GM19239 (cell line): ENCODE results near the gene MAP6D1.

Source experiments
- DNase-seq: peaks from one replicate; pipeline ENCODE4 v3.0.0; 2011; ENCODE audit warnings: low spot score; ENCODE audit not compliant: insufficient read length
- FAIRE-seq: peaks from 2 replicates; lab custom pipeline; 2011; peaks lifted over from hg19 to GRCh38; lab: Jason Lieb, UNC

Gene MAP6D1

DNA sequence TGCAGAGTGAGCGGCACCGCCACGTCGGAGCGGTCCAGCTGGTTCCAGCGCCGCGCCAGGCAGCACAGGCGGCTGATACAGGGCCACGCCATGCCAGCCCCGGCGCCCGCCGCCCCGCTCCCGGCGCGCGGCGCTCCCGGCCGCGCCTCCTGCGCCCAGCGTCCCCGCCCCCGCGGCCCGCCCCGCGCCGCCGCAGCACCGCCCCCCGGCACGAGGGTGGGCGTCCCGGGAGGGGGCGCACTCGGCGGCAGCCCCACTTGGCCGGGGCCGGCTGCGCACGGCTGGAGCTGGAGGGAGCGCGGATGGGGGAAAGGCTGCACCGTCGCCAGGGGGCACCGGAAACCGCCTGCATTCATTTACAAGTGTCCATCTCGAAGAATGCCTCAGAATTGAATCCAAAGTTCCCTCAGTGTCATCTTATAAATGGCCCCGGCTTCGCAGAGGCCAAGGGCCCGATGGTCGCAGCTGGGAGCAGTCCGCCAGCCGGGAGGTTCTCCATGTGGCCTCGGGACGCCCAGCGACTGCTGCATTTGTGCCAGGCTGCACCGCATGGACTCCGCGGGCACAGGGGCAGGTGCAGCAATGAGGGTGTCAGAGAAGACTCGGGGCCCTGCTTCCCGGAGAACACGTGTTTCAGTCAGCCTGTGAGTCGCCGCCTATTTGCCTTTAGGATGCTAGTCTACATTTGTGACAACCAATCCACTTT is at the start of gene MAP6D1:
Gene MAP6D1 (minus strand): TSS at position 122 of the 706 bp plus-strand sequence. CDS start 30 bp downstream, at position 92.
- peak; percentile 64 for FAIRE-seq
- peak; percentile 75 for DNase-seq

DNA sequence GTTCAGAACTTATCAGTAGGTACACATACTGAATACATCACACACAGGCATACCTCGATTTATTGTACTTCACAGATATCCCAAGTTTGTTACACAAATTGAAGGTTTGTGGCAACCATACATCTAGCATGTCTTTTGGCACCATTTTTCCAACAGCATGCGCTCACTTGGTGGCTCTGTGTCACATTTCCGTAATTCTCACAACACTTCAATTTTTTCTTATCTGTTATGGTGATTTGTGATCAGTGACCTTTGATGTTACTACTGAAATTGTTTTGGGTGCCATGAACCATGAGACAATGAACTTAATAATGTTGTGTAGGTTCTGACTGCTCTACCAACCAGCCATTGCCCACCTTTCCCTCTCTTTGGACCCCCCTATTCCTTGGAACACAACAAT is 48.5 kb upstream of the MAP6D1 start:
- DNase-seq (no peak), FAIRE-seq (no peak)

DNA sequence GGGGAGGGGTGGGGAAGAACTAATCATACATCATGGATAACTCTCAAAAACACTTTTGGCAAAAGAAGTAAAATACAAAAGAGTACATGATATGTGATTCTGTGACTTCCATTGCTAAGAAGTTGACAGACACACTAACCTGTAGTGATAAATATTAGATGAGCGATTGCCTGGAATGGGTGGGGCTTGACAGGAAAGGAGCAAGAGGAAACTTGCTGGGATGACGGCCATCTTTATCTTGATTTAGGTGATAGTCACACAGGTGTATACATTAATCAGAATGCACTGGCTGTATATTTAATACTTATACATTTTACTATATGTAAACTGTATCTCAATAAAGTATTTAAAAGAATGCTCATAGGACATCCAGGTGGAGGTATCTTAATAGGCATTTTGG is 46.2 kb upstream of the MAP6D1 start:
- FAIRE-seq (no peak), DNase-seq (no peak)

DNA sequence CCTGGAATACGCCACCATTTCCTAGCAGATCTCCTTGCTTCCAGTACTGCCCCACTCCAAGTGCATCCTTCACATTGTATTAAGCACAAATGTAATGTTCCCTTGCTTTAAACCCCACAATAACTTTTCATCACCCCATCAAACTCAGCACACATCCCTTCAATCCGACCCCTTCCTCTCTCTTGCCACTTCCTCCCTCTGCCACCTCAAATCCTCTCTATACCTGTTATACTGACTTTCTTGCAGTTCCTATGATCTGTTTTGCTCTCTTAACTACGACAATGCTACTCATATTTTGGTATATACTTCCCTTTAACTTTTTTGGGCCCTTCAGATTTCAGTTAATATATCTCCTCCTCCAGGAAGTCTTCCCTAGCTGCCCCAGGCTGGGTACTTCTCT is 45.2 kb upstream of the MAP6D1 start:
- FAIRE-seq (no peak), DNase-seq (no peak)

DNA sequence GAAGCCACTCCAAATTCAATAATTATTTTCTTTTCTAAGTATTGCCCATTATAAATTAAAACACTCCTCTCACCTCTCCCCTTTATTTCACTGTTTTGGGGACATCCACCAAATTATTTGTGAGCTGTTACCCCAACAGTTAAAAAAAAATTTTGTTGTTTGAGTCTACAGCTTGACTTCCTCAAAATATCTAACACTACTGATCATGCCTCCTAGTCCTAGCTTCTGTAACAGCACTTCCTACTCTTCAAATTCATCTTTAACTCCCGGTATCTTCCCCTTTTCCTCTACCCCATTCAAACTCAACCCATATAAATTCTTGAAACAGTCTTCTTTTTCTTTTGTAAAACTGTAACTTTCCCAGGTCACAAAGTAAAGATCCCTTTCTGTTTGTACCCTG is 43.4 kb upstream of the MAP6D1 start:
- no peak for DNase-seq
- FAIRE-seq, result peak; percentile 21

DNA sequence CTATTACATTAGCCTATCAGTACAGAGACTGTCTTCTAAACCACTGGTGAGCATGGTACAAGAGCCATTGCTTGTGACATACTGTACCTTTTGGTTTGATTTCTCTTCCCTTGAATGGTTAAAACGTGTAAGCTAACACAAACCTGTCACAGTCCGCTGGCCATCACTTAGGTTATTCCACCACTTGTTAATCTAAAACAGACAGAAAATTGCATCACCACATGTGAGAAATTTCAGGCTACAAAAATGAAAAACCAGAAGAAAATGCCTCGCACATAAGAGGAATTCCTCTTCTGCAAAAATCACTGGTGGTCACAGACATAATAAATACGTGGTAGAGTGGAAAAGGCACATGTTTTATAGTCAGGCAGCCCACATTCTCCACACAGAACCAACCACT is 37.2 kb upstream of the MAP6D1 start:
- peak; percentile 4 for FAIRE-seq
- no peak for DNase-seq

DNA sequence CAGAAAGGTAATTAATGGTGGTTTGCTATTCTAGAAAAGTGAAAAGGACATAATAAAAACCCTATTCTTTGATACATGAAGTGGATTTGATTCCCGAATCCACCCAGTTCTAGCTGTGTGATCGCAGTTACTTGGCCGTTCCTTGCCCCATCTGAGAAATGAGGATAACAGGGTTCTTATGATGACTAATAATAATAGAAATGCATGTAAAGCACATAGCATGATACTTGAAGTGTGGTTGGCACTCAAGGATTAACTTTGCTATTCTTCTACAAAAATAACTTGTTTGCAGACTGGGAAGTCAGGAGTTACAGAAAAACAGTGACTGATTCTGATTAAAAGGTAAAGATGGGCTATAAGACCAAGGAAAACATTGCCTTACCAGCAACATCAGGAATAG is 32.5 kb upstream of the MAP6D1 start:
- FAIRE-seq, result no peak

DNA sequence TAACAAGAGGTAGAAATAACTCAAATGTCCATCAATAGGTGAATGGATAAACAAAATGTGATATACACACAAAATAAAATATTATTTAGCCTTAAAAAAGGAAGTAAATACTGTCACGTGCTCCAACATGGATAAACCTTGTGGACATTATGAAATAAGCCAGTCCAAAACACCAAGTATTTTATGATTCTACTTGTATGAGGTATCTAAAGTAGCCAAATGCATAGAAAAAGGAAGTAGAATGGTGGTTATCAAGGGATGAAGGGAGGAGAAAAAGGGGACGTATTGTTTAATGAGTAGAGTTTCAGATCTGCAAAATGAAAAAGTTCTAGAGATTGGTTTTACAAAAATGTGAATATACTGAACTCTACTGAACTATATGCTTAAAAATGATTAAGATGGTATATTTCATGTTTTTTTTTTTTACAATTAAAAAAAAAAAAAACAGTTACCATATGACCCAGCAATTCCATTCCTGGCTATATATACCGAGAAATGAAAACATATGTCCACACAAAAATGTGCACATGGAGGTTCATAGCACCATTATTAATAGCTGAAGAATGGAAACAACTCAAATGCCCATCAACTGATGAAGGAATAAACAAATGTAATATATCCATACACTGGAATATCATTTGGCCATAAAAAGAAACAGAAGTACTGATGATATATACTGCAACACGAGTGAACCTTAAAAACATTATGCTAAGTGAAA is 29.1 kb upstream of the MAP6D1 start:
- FAIRE-seq (no peak), DNase-seq (no peak)

More for the DNA sequence above, 32.5 kb upstream of the MAP6D1 start:
- DNase-seq, result no peak

DNA sequence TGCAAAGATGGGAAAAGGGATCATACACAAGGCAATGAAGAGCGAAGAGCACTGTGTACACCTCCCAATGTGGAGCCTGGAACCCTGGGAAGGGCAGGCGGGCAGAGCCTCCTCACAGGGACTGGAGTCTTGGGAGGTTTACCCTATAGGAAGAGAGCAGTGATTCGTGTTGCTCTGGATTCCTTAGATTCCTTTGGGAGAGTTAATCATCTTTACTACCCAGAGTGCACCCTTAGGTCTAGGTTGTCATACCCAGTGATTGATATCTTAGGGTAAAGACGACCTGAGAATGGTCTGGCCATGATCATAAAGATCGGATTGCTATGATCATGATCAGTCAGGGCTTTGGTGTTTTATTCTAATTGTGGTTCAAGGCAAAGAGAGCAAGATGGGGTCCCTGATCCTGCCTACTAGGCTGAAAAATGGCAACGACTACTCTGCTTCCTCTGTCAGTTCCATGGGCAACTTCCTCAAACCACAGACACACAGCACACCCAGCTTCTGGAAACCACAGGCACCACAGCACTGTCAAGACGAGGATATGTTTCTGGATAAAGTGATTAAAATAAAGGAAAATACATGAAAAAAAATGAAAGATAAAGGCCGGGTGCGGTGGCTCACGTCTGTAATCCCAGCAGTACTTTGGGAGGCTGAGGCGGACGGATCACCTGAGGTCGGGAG is 20.4 kb upstream of the MAP6D1 start:
- no peak for FAIRE-seq
- no peak for DNase-seq

DNA sequence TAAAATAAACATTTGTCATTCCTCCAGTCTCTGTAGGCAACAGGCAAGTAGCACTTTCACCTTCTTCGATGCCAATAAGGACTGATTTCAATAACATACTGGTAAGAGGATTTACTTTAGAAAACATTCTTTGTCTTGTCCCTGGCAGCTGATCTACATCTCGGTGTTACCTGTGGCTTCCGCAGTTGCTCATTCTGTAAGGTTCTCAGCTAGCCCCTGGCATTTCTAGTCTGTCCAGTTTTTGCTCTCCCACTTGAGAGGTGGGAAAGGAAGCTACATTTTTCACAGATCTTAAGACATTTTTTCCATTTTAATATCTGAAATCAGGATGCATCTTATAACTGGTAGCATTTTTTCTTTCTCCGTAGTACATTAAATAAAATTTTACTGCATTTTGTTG is 19.7 kb upstream of the MAP6D1 start:
- DNase-seq (no peak), FAIRE-seq (no peak)

DNA sequence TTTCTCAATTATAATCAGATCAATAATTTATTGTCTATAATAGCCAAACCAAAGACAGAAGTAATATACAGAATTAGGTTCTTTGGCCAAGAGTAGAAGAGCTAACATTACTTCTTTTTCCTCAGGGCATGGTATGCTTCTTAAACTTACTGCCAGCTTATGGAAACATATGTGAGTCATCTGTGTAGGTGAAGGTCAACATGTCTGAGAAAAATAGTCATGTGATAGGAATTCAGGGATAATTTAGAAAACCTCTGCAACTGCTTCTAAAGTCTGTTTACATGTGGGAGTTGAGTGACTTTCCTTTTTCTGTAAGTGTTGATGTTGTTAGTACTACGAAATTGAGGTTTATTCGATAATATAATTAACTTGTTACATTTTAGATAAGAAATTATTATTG is 19.2 kb upstream of the MAP6D1 start:
- DNase-seq, result no peak
- FAIRE-seq, result no peak

DNA sequence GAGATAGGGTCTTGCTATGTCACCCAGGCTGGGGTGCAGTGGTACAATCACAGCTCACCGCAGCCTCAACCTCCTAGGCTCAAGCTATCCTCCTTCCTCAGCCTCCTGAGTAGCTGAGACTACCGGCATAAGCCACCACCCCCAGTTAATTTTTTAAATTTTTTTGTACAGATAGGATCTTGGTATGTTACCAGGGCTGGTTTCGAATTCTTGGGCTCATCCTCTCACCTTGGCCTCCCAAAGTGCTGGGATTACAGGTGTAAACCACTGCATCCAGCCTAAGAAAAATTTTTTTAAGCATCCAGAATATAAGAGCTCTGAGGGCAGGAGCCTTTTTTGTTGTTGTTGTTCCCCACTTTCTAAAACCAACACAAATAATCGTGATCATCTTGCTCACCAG is 14.4 kb upstream of the MAP6D1 start:
- no peak for DNase-seq

DNA sequence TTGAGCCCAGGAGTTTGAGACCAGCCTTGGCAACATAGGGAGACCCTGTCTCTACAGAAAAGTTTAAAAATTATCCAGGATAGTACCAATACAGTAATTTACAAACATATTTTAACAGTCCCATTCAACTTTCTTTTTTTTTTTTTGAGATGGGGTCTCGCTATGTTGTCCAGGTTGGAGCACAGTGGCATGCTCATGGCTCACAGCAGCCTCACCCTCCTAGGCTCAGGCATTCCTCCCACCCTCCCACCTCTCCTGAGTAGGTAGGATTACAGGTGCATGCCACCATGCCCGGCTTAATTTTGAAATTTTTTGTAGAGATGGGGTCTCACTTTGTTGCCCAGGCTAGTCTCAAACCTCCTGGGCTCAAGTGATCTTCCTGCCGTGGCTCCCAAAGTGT is 12.5 kb upstream of the MAP6D1 start:
- FAIRE-seq (no peak), DNase-seq (no peak)

More for the DNA sequence above, 14.4 kb upstream of the MAP6D1 start:
- FAIRE-seq, result no peak

DNA sequence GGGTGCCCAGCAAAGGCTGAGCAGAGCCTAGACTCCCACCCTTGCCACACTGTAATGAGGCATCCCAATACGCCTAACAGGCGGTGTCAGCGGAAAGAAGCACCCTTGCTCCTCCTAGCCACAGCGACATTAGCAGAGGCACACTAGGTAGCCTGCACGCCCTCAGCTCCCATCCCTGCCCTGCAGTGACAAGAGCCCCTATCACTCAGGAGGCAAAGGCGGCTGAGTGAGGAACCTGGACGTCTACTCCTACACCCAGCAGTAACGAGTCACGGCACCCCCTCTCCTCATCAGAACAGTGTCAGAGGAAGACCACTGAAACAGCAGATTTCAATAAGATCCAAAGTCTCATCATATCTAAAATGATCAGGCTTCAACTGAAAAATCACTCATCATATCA is 12.0 kb upstream of the MAP6D1 start:
- FAIRE-seq, result no peak
- DNase-seq, result no peak

DNA sequence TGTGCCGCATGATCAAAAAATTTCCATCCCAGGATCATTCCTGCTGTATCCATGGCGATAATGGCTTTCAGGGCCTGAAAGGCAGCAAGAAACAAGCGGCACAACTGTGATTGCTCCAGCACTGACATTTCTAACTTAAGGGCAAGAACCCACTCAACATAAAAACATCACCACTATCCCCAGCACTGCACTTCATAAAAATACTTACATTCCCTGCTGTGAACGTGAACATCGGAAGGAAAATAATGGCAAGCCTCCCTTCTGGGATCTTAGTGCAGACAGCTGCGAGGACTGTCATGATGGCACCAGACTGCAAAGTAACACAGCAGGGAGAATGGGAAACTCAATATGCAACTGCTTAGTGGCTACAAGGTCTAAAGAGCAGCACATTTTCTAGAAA is 8.1 kb upstream of the MAP6D1 start:
- FAIRE-seq, result no peak

DNA sequence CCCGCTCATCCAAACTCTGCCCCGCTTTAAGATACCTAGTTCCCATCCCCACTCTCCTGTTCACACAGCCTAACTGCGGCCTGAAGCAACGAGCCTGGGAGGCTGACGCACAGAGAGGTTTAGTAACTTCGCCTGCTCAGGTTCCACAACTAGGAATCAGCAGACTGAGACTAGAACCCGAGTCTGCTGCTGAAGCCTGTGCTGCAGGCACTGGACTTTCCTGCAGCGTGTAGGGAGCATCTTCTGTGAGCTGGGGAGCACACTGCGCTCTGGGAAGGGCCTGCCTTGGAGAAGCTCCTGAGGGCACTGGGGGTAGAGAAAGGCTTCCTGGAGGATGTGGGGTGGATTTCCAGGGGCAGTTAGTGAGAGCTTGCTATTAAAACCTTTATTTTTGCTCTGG is 4.8 kb upstream of the MAP6D1 start:
- FAIRE-seq, result no peak
- DNase-seq, result no peak

More for the DNA sequence above, 8.1 kb upstream of the MAP6D1 start:
- no peak for DNase-seq

DNA sequence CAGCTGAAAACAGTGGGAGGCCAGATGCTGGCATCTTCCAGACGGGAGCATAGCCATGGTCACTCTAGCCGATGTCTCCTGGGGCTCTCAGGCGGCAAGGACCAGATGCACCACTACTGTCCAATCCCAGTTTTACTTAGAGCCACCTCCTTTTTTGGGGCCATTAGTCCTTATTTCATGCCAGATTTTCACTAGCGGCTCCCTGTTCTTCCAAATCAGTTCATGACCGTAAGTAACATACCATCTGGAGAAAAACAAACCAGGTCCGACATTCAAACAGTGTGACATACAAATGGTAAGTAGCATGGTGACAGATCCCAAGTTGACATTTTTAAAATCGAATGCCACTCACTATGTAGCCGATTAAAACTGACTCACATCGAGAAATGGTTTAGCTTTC is 4.1 kb upstream of the MAP6D1 start:
- FAIRE-seq (no peak), DNase-seq (no peak)

DNA sequence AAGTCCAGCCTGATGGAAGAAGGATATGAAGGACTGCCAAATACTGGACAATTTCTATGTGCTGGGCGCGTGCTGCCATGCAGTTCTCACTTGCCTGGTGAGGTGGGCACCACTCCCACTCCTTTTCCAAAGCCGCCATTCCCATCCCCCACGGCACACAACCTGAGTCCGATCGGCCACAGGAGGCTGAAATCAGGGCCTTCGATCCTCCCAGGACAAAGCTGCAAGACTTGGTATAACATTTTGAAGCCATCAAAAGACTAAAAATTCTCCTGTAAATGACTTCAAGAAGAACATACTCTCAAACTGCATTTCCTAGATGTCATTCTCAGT is 3.1 kb upstream of the MAP6D1 start:
- DNase-seq (no peak), FAIRE-seq (no peak)

DNA sequence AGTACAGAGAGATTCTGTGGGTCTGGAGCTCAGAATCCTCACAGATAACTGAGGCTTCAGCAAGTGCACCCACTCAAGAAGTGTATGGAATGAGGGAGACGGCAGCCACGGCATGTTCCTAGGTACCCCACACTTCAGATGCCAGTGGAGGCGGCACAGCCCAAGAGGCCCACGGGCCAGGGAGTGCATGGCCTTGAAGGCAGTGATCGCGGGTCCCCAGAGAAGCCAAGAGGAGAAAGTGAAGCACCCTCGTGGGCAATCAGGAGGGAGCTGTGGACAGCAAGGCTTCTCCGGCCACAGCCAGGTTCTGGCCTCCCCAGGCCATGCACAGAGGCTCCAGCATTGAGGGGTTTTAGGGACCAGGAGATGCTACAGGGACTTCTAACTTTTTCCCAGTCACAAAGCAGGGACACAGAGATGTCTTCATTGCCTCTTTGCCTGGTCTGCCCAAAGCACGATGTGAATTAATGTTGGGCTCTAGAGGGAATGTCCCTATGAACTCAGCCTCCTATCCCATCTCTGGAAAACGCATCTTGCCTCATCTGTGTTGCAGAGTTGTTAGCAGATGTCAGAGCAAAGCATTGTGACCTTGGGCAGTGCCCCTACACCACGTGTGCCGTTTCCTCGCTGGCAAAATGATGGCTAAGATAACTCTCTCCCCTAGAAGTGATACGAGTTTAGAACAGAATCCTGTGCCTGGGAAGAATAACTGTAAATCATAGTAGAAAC is 2.6 kb upstream of the MAP6D1 start:
- DNase-seq (no peak), FAIRE-seq (no peak)

DNA sequence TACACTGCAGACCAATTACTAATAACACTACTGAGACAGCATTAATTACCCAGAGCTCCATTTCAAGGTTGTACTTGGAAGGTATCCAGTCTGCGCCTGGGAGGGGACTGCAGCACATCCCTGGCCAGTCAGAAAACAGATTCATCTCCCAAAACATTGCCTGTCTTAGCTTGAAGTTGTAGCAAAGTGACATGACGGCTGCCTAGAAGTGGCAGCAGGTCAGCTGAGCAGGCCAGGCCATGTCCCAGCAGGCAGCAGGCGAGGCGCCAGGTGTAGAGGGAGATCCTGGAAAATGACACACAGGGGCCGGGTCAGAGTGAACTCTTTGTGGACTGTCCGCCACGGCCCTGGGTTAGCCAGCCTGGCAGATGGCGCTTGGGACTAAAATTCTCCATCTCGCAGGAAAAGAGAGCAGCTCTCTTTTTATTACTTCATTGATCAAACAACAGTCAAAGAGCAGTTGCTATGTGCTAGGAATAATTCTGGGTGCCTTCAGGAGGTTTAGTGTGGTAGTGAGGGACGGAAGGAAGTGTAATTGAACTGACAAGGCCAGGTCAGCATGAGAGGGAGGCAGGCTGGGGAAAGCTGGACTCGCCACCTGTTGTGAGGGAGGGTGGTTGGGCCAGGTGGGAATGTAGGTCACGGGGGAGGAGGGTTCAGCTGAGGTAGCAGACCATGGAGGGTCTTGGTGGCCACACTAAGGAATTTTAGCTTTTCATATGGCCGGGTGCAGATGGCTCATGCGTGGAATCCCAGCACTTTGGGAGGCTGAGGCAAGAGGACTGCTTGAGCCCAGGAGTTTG is 1.3 kb upstream of the MAP6D1 start:
- DNase-seq, result no peak
- FAIRE-seq, result no peak
